ENCODE measurements around the gene CPNE8.

CPNE8 gene

GRCh38 chr12:38720661-38721060 is 184.7 kb downstream of the CPNE8 start:
- DNase-seq, result no peak

- no peak for DNase-seq
Measured at GRCh38 chr12:38713294-38713693, 192.1 kb downstream of the CPNE8 start.

- no peak for DNase-seq
Measured at GRCh38 chr12:38711054-38711453, 194.3 kb downstream of the CPNE8 start.

GRCh38 chr12:38708466-38708865 is 196.9 kb downstream of the CPNE8 start:
- DNase-seq, result no peak

GRCh38 chr12:38707648-38708047 is 197.7 kb downstream of the CPNE8 start:
- DNase-seq, result no peak

GRCh38 chr12:38697289-38697688 is 208.1 kb downstream of the CPNE8 start:
- DNase-seq, result no peak

- DNase-seq, result no peak
Measured at GRCh38 chr12:38695057-38695456, 210.3 kb downstream of the CPNE8 start.

GRCh38 chr12:38691164-38691563 is 214.2 kb downstream of the CPNE8 start:
- no peak for DNase-seq

- no peak for DNase-seq
Measured at GRCh38 chr12:38690646-38691045, 214.7 kb downstream of the CPNE8 start.

GRCh38 chr12:38689704-38690103 is 215.7 kb downstream of the CPNE8 start:
- DNase-seq, result no peak

- DNase-seq, result no peak
Measured at GRCh38 chr12:38689195-38689594, 216.2 kb downstream of the CPNE8 start.

- no peak for DNase-seq
Measured at GRCh38 chr12:38682521-38682920, 222.9 kb downstream of the CPNE8 start.

GRCh38 chr12:38669530-38669929 is 235.9 kb downstream of the CPNE8 start:
- no peak for DNase-seq

GRCh38 chr12:38669081-38669480 is 236.3 kb downstream of the CPNE8 start:
- no peak for DNase-seq

- DNase-seq, result no peak
Measured at GRCh38 chr12:38666425-38666824, 239.0 kb downstream of the CPNE8 start.

- no peak for DNase-seq
Measured at GRCh38 chr12:38664661-38665269, 240.6 kb downstream of the CPNE8 start.

GRCh38 chr12:38662829-38663228 is 242.6 kb downstream of the CPNE8 start:
- no peak for DNase-seq

GRCh38 chr12:38653650-38654049 is 251.7 kb downstream of the CPNE8 start:
- DNase-seq, result no peak

GRCh38 chr12:38648813-38649212 is 256.6 kb downstream of the CPNE8 start:
- DNase-seq, result no peak

GRCh38 chr12:38646146-38646545 is 259.2 kb downstream of the CPNE8 start:
- DNase-seq, result no peak

GRCh38 chr12:38639625-38640024 is 265.8 kb downstream of the CPNE8 start:
- no peak for DNase-seq

- no peak for DNase-seq
Measured at GRCh38 chr12:38638401-38638800, 267.0 kb downstream of the CPNE8 start.

GRCh38 chr12:38633511-38633910 is 271.9 kb downstream of the CPNE8 start:
- no peak for DNase-seq

- DNase-seq, result no peak
Measured at GRCh38 chr12:38629064-38629463, 276.3 kb downstream of the CPNE8 start.

- DNase-seq, result no peak
Measured at GRCh38 chr12:38628288-38628687, 277.1 kb downstream of the CPNE8 start.

GRCh38 chr12:38625306-38625705 is 280.1 kb downstream of the CPNE8 start:
- DNase-seq, result no peak

Data from effector CD4-positive, alpha-beta T cell (primary cell).